Activated CD4-positive, alpha-beta T cell treated with anti-CD3 and anti-CD28 coated beads, Interleukin-2, Interleukin-4, amounts not matched to agents 100 ng/mL and 50 ng/mL, durations not matched to agents 16 hours and 8 hours (primary cell): ENCODE measurements around the gene AARSD1.
"Not testable (repeated sequence)": the region's sequence is repeated elsewhere in the genome, so short reads cannot be mapped to it uniquely, and the experiment has no call there.

Experiments
- DNase-seq: peaks from one replicate; pipeline ENCODE4 v3.0.0-alpha.2; 2020; ENCODE audit warnings: low spot score

Gene AARSD1

GRCh38 chr17:42919522-42920077, 44.7 kb downstream of the AARSD1 start:
- not testable (repeated sequence) for DNase-seq

GRCh38 chr17:42918902-42919521, 45.2 kb downstream of the AARSD1 start:
- no peak for DNase-seq

GRCh38 chr17:42917236-42917603, 47.0 kb downstream of the AARSD1 start:
- DNase-seq = no peak

DNA sequence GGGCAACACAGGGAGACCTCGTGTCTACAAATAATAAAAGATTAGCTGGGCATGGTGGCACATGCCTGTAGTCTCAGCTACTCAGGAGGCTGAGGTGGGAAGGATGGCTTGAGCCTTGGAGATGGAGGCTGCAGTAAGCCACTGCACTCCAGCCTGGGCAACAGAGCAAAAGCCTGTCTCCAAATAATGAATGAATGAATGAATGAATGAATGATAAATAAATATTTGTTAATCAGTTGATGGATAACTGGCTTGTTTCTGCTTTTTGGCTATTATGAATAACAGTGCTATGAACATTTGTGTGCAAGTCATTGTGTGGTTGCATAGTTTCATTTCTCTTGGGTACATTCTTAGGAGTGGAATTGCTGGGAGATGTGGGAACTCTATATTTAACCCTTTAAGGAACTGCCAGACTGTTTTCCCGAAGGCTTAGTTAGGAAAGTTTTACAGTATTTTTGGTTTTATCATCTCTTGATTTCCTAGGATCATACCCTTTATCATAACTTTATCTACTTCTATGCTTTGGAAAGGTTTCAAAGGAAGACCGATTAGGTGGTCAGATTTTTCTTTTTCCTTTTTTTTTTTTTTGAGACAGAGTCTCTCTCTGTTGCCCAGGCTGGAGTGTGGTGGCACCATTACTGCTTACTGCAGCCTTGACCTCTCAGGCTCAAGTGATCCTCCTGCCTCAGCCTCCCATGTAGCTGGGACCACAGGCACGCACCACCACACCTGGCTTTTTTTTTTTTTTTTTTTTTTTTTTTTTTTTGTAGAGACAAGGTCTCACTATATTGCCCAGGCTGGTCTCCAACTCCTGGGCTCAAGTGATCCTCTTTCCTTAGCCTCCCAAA, 47.6 kb downstream of the AARSD1 start:
- not testable (repeated sequence) for DNase-seq

DNA sequence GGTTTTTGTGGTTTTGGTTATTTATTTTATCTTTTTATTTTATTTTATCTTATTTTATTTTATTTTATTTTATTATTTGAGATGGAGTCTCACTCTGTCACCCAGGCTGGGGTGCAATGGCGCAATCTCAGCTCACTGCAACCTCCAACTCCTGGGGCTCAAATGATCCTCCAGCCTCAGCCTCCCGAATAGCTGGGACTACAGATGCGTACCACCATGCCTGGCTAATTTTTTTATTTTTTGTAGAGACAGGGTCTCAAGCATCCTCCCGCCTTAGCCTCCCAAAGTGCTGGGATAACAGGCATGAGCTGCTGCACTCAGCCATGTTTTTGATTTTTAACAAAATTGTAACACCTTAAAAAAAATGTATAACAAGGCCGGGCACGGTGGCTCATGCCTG, 49.0 kb downstream of the AARSD1 start:
- not testable (repeated sequence) for DNase-seq

DNA sequence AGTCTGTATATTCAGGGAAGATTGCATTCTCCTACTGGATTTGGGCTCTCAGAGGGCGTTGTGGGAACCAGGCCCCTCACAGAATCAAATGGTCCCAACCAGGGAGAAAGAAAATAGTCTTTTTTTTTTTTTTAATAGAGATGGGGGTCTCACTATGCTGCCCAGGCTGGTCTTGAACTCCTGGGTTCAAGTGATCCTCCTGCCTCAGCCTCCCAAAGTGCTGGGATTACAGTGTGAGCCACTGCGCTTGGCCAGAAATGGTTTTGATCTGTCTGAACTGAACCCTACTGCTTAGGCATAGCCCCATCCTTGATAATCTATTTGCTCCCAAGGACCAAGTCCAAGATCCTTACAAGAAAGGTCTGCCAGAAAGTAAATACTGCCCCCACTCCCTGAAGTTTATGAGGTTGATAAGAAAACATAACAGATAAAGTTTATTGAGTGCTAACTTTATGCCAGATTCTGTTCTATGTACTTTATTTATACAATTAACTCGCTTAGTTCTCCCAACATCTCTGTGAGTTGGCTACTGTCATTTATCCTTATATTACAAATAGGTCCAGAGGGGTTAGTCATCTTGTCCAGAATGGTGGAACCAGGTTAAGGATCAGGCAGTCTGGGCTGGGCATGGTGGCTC, 50.2 kb downstream of the AARSD1 start:
- no peak for DNase-seq

GRCh38 chr17:42913522-42913921, 50.7 kb downstream of the AARSD1 start:
- no peak for DNase-seq

DNA sequence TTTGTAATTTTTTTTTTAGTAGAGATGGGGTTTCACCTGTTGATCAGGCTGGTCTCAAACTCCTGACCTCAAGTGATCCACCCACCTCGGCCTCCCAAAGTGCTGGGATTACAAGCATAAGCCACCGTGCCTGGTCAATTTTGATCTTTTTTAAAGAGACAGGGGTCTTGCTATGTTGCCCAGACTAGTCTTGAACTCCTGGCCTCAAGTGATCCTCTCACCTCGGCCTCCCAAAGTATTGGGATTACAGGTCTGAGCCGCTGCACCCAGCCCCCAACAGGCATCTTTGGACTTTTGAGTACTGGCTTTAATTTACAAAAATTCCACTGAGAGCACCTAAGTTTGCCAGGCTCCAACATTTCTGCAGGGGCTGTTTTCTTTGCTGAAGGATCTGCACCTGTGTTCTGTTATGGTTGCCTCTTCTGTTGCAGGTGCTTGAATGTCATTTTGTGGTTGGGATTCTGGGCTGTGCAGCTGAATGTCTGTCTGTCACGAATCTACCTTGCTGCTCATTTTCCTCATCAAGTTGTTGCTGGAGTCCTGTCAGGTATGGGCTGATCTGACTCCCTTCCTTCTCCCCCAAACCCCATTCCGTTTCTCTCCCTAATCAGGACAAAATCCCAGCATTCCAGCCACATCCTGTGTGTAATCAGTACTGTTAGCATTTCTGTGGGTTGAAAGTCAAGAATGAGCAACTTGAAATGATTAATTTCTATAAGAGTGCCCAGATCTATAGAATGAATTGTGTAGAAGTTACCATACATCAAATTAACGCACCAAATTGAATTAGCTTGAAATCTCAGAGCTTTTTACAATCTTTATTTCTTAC, 55.2 kb downstream of the AARSD1 start:
- DNase-seq = no peak

DNA sequence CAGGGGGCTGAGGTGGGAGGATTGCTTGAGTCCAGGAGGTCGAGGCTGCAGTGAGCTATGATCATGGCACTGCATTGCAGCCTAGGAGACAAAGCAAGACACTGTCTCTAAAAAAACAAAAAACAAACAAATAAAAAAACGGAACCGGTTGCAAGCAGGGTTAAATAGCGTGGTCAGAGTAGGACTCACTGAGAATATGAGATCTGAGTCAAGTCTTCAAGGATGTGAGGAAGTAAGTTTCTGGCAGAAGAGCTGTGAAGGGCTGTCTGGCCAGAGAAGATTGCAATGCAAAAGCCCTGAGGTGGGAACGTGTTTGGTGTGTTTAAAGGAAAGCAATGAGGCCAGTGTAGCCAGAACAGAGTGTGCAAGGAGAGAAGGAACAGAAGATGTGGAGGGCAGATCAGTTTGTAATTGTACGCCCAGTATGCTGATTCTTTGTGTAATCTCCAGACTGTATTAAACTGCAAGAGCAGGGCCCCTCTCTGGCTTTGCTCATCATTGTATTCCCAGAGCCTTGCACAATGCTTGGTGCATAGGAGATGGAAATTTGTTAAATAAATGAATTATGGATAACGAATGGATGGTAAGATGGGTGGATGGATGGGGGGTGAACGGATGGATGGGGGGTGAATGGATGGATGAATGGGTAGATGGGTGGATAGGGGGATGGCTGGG, 57.3 kb downstream of the AARSD1 start:
- DNase-seq = no peak

GRCh38 chr17:42904110-42904469, 60.2 kb downstream of the AARSD1 start:
- no peak for DNase-seq

- DNase-seq = no peak
Observed at GRCh38 chr17:42901535-42902229, 62.6 kb downstream of the AARSD1 start.
